Uterus (tissue), 2 donors: ENCODE measurements around the gene MRPL33.

Experiments
- CTCF ChIP-seq, 4 experiments: fragments of 200-600 bp in 2 of 4; fragments of 450-650 bp in 2 of 4; sonication (generic) in 2 of 4; IDR thresholded peaks; one replicate each; pipeline ENCODE4 v1.5.1; 2016 to 2019; ENCODE audit warnings: antibody characterized with exemption in 4 of 4, mild to moderate bottlenecking in 2 of 4, moderate library complexity in 1 of 4
- POLR2A ChIP-seq, 2 donors: fragments of 450-650 bp; IDR thresholded peaks; one replicate each; pipeline ENCODE4 v1.6.1; 2016; ENCODE audit warnings: antibody characterized with exemption in 2 of 2, mild to moderate bottlenecking in 1 of 2, moderate library complexity in 1 of 2

GRCh38 chr2:27762951-27763906 lies 8.3 kb upstream of the MRPL33 start:
- TF ChIP-seq CTCF (IDR thresholded peaks at IDR 0.05) (no peak), POLR2A (IDR thresholded peaks at IDR 0.05) (no peak)
